Peyer's patch (tissue), 4 donors: ENCODE measurements around the gene FRS2. TPM values are rescaled to one million over a fixed set of nuclear protein-coding genes. Genes with fewer than 3 reads are reported as not detected.

ENCODE experiments used
- DNase-seq, 3 donors: peaks; one replicate each; pipeline ENCODE4 v3.0.0-alpha.2; 2017 to 2019
- H3K27ac ChIP-seq, 4 donors: fragments of 200-600 bp; sonication (generic); one replicate each; pipeline ENCODE4 v1.5.1; 2016 to 2019
- H3K27me3 ChIP-seq, 2 donors: fragments of 200-600 bp; sonication (generic); one replicate each; pipeline ENCODE4 v1.5.1; 2019
- H3K36me3 ChIP-seq, 3 donors: fragments of 200-600 bp; sonication (generic); one replicate each; pipeline ENCODE4 v1.5.1; 2016 to 2019
- H3K4me1 ChIP-seq, 4 donors: fragments of 200-600 bp; sonication (generic); one replicate each; pipeline ENCODE4 v1.5.1; 2016 to 2019
- H3K4me3 ChIP-seq, 4 donors: fragments of 200-600 bp; sonication (generic); 1 replicate in 3 of 4; 2 replicates in 1 of 4; pipeline ENCODE4 v1.5.1; 2016 to 2019; ENCODE audit warnings: mild to moderate bottlenecking in 1 of 4
- H3K9me3 ChIP-seq, 4 donors: fragments of 200-600 bp; sonication (generic); one replicate each; pipeline ENCODE4 v1.5.1; 2016 to 2019; ENCODE audit warnings: mild to moderate bottlenecking in 1 of 4
- POLR2A ChIP-seq, 2 donors: fragments of 450-650 bp; IDR thresholded peaks; one replicate each; pipeline ENCODE4 v1.5.1; 2017; ENCODE audit warnings: antibody characterized with exemption in 2 of 2, mild to moderate bottlenecking in 2 of 2, moderate library complexity in 2 of 2
- total RNA-seq, 4 donors: library from RNA; depleted of rRNA; stranded (reverse); fragments of >200 nt; gene quantifications; one replicate each; pipeline ENCODE4 v1.1.0, GENCODE V29; 2016
- TF ChIP-seq, protein P1 (sequence below), 6 experiments: fragments of 450-650 bp in 4 of 6; fragments of 200-600 bp in 2 of 6; sonication (generic) in 1 of 6; IDR thresholded peaks; one replicate each; pipeline ENCODE4 v1.5.1; 2017 to 2019; ENCODE audit warnings: antibody characterized with exemption in 6 of 6, mild to moderate bottlenecking in 3 of 6, moderate library complexity in 1 of 6

FRS2 gene
- total RNA-seq, 4 donors from 2014 or later, result 14.6 to 64.4 (median 43.2) TPM

DNA sequence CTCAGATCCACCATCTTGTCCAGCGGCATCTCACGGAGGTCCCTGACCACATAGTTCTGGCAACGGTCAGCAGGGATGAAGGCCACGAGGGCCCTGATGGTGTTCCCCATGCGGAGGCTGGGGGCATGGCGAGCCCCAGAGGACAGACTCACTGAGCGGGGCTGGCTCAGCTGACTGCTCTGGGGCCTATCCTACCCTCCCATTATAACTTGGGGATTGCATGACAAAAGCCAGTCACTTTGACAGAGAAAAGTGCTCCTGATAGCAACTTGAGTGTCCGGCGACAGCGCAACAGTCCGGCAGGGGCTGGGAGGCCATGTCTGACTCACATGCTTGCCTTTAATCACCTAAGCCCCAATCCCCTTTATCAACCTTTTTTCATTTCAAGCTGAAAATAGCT lies 140.5 kb downstream of the FRS2 start, which contains the start of gene LRRC10:
Gene LRRC10 (minus strand): TSS at position 179 of the 400 bp plus-strand sequence. CDS start 69 bp downstream, at position 110.
- Histone ChIP-seq H3K4me1 (no peaks in the 10 kb centered on the region), H3K4me3 (no peak within 1 kb of the TSS), H3K36me3 (no peaks in the 10 kb centered on the region), H3K27me3 (no peaks in the 10 kb centered on the region), H3K9me3 (no peaks in the 10 kb centered on the region), H3K27ac (no peak within 1 kb of the TSS)
- TF ChIP-seq, protein P1, sequence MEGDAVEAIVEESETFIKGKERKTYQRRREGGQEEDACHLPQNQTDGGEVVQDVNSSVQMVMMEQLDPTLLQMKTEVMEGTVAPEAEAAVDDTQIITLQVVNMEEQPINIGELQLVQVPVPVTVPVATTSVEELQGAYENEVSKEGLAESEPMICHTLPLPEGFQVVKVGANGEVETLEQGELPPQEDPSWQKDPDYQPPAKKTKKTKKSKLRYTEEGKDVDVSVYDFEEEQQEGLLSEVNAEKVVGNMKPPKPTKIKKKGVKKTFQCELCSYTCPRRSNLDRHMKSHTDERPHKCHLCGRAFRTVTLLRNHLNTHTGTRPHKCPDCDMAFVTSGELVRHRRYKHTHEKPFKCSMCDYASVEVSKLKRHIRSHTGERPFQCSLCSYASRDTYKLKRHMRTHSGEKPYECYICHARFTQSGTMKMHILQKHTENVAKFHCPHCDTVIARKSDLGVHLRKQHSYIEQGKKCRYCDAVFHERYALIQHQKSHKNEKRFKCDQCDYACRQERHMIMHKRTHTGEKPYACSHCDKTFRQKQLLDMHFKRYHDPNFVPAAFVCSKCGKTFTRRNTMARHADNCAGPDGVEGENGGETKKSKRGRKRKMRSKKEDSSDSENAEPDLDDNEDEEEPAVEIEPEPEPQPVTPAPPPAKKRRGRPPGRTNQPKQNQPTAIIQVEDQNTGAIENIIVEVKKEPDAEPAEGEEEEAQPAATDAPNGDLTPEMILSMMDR (IDR thresholded peaks at IDR 0.05), result no peak
- TF ChIP-seq POLR2A (IDR thresholded peaks at IDR 0.05), result no peak
- DNase-seq, result no peak

DNA sequence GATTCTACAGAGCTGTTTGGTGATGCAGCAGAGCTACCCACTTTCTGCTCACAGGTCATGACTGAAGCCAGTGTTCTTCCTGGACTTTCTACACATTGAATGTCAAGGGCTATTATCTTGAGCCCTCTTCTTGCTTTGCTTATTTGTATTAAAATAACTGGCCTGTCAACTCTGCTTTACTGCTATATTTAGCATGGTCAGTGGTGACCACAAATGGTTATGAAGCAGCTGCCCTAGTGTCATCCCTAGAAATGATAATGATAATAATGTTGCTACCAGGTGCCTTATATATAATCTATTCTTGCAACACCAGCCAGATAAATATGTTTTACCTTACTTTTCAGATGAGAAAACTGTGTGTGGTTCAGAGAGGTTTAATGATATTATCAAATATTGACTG lies 143.2 kb downstream of the FRS2 start:
- Histone ChIP-seq H3K27me3 (no peaks in the 10 kb centered on the region), H3K36me3 (no peaks in the 10 kb centered on the region), H3K27ac (no peak overlapping the region), H3K9me3 (no peaks in the 10 kb centered on the region), H3K4me1 (no peaks in the 10 kb centered on the region), H3K4me3 (no peak overlapping the region)
- TF ChIP-seq POLR2A (IDR thresholded peaks at IDR 0.05), result no peak
- no peak for DNase-seq

DNA sequence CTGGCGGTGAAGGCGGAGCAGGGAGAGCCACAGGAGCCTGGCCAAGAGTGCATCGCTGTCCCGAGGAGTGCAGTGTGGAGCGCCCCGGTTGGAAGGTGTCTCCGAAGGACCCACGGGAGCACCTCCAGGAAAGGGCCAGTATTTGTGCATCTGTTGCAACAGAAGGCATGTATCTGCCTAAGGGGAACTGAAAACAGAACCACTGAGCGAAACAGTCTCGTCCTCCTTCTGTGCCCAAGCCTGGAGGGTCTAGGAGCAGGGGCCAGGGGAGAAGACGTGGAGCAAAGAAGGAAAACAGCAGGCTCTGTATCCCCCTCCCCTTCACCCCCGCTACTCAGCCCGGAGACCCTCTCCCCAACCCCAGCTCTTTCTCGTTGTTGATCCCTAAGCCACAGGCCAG lies 145.8 kb downstream of the FRS2 start:
- Histone ChIP-seq H3K27ac (no peak overlapping the region), H3K4me3 (no peak overlapping the region), H3K36me3 (no peaks in the 10 kb centered on the region), H3K4me1 (no peaks in the 10 kb centered on the region), H3K9me3 (no peaks in the 10 kb centered on the region), H3K27me3 (no peaks in the 10 kb centered on the region)
- DNase-seq, result no peak
- TF ChIP-seq POLR2A (IDR thresholded peaks at IDR 0.05), result no peak
- TF ChIP-seq, protein P1 (IDR thresholded peaks at IDR 0.05), result no peak

DNA sequence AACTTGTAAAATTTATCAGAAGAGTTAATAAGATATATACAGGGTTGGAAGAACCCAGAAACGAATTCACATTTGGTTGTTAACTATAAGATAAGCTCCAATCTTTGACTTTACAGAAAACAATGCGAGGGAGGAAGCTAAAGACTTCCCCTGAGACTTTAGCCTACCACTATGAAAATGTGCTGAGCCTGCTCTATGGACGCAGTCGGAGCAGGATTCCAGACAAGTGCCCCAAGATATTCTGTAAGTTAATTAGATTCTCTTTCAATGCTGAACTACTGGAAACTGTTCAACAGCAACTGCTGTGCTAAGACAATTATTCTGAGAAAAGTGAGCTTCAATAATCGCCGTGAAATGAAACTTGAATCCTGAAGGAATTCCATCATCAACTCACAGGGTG lies 148.9 kb downstream of the FRS2 start:
- no peaks in the 10 kb centered on the region for H3K27me3 ChIP-seq
- no peak for DNase-seq
- H3K4me3 ChIP-seq, result no peak overlapping the region
- no peaks in the 10 kb centered on the region for H3K9me3 ChIP-seq
- TF ChIP-seq, protein P1 (IDR thresholded peaks at IDR 0.05), result no peak
- TF ChIP-seq POLR2A (IDR thresholded peaks at IDR 0.05), result no peak
- no peak overlapping the region for H3K27ac ChIP-seq
- H3K4me1 ChIP-seq, result no peaks in the 10 kb centered on the region
- H3K36me3 ChIP-seq, result no peaks in the 10 kb centered on the region

DNA sequence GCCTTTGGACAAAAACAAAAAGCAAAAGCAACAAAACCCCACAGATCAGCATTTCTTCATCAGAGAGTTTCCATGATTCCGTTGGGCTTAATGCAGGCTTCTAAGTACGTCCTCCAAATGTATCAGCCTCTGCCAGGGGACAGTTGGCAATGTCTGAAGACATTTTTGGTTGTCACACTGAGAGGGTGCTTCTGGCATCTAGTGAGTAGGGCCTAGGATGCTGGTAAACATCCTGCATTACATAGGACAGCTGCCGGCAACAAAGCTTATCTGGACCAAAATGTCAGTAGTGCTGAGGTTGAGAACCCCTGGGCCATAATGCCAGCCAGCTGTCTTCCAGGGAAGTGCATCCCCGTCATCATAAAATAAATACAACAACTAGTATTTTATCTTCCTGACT lies 149.9 kb downstream of the FRS2 start:
- Histone ChIP-seq H3K4me3 (no peak overlapping the region), H3K4me1 (no peaks in the 10 kb centered on the region)
- TF ChIP-seq, protein P1 (IDR thresholded peaks at IDR 0.05), result no peak
- TF ChIP-seq POLR2A (IDR thresholded peaks at IDR 0.05), result no peak

DNA sequence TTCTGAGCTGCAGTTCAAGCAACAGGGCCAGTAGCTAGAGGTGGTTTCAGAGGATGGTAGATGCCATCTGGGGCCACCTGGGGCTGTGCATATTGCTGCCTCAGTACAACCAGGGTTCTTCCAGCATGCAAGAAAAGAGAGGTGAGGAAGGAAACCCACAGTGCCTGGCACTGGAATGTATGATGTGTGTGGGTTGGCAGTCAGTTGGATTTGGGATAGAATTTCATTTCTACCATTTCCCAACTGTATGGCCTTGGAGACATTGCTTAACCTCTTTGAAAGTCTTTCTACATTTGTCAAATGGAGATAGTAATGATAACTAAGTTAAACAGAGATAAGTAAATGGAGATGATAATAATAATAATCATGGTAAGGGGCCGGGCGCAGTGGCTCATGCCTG lies 150.7 kb downstream of the FRS2 start:
- DNase-seq, result no peak
- no peak for TF ChIP-seq POLR2A (IDR thresholded peaks at IDR 0.05)
- TF ChIP-seq, protein P1 (IDR thresholded peaks at IDR 0.05), result no peak
- no peaks in the 10 kb centered on the region for H3K27me3 ChIP-seq
- H3K9me3 ChIP-seq, result no peaks in the 10 kb centered on the region
- no peak overlapping the region for H3K27ac ChIP-seq
- no peaks in the 10 kb centered on the region for H3K4me1 ChIP-seq
- H3K4me3 ChIP-seq, result no peak overlapping the region
- no peaks in the 10 kb centered on the region for H3K36me3 ChIP-seq

More for the DNA sequence above, 149.9 kb downstream of the FRS2 start:
- DNase-seq, result no peak
- Histone ChIP-seq H3K27me3 (no peaks in the 10 kb centered on the region), H3K36me3 (no peaks in the 10 kb centered on the region), H3K9me3 (no peaks in the 10 kb centered on the region), H3K27ac (no peak overlapping the region)
